Activated T-helper 2 cell treated with anti-CD3 and anti-CD28 coated beads, Interferon-gamma antibody, Interleukin-2, Interleukin-4, amounts not matched to agents 10 μg/mL and 5 μg/mL and 100 μg/mL, durations not matched to agents 14 hours and 24 hours and 36 hours (primary cell): Measurements from ENCODE around the gene RPS6KA1. TPM values are rescaled to one million over a fixed set of nuclear protein-coding genes. Genes with fewer than 3 reads are reported as not detected.
A peak's percentile ranks its signal among the peaks of the same experiment; 100 is the strongest.

Source experiments
- DNase-seq: peaks from one replicate; pipeline ENCODE4 v3.0.0; 2021; ENCODE audit warnings: low spot score
- H3K27ac Mint-ChIP-seq: one replicate; pipeline ENCODE4 v1.8.0; 2021; ENCODE audit warnings: mixed read lengths
- H3K27me3 Mint-ChIP-seq: one replicate; pipeline ENCODE4 v1.8.0; 2021; ENCODE audit warnings: low read depth, mixed read lengths
- H3K36me3 Mint-ChIP-seq: one replicate; pipeline ENCODE4 v1.8.0; 2021; ENCODE audit warnings: low read depth, mixed read lengths
- H3K4me1 Mint-ChIP-seq: one replicate; pipeline ENCODE4 v1.8.0; 2021; ENCODE audit warnings: low read depth, mixed read lengths
- H3K4me3 Mint-ChIP-seq: one replicate; pipeline ENCODE4 v1.8.0; 2021; ENCODE audit warnings: low read depth, mild to moderate bottlenecking, moderate library complexity, mixed read lengths
- H3K9me3 Mint-ChIP-seq: one replicate; pipeline ENCODE4 v1.8.0; 2021; ENCODE audit warnings: mixed read lengths
- intact Hi-C: fragments of 100-400 bp; cut with micrococcal nuclease; formaldehyde crosslinking; loops from one replicate; pipeline ENCODE4 v1.15.1; 2023
- total RNA-seq: library from RNA; stranded (reverse); gene quantifications from 2 replicates; pipeline ENCODE4 v1.2.3, GENCODE V29; 2022

The RPS6KA1 gene
- total RNA-seq, 1 donor from 2014 or later, result 190 TPM

GRCh38 chr1:26546819-26547218 lies 17.3 kb downstream of the RPS6KA1 start:
- Mint-ChIP-seq H3K4me1 (peaks cover 56% of the 10 kb centered on the region), H3K36me3 (peaks cover 62% of the 10 kb centered on the region), H3K9me3 (no peaks in the 10 kb centered on the region), H3K4me3 (peak overlapping the region; percentile 91), H3K27ac (peak overlapping the region; percentile 94), H3K27me3 (no peaks in the 10 kb centered on the region)
- intact Hi-C loops, result loop anchor here (10.0 kb wide), 1 partner anchor 262 kb away; the partner anchor contains the start of gene SH3BGRL3
- no peak for DNase-seq

GRCh38 chr1:26548841-26549240 lies 19.3 kb downstream of the RPS6KA1 start:
- intact Hi-C loops, result loop anchor here (10.0 kb wide), 1 partner anchor 264 kb away; the partner anchor contains the start of gene SH3BGRL3
- H3K36me3 Mint-ChIP-seq, result peaks cover 67% of the 10 kb centered on the region
- no peak for DNase-seq

GRCh38 chr1:26550946-26551345 lies 21.4 kb downstream of the RPS6KA1 start:
- Mint-ChIP-seq H3K27me3 (no peaks in the 10 kb centered on the region), H3K4me1 (peaks cover 35% of the 10 kb centered on the region), H3K27ac (no peak overlapping the region), H3K9me3 (no peaks in the 10 kb centered on the region), H3K4me3 (no peak overlapping the region), H3K36me3 (peaks cover 80% of the 10 kb centered on the region)
- no peak for DNase-seq
- intact Hi-C loops, result no loop called here

More at GRCh38 chr1:26548841-26549240, 19.3 kb downstream of the RPS6KA1 start:
- no peak overlapping the region for H3K27ac Mint-ChIP-seq
- no peak overlapping the region for H3K4me3 Mint-ChIP-seq
- H3K9me3 Mint-ChIP-seq, result no peaks in the 10 kb centered on the region
- no peaks in the 10 kb centered on the region for H3K27me3 Mint-ChIP-seq
- peaks cover 40% of the 10 kb centered on the region for H3K4me1 Mint-ChIP-seq

DNA sequence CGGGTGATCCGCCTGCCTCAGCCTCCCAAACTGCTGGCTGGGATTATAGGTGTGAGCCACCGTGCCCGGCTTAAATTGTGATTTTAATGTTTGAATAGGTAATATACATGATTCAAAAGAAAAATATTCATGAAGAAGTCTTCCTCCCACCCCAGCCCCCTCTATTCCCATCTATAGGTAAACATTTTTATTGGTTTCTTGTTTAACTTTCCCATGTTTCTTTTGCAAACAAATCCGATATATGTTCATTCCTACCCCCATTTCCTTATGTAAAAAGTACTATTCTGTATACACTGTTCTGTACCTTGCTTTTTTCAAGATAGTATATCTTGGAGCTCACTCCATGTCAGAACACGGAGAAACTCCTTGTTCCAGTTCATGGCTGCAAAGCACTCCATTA lies 23.2 kb downstream of the RPS6KA1 start:
- intact Hi-C loops, result no loop called here
- Mint-ChIP-seq H3K36me3 (peaks cover 78% of the 10 kb centered on the region), H3K27ac (no peak overlapping the region)

GRCh38 chr1:26553942-26554682 lies 24.6 kb downstream of the RPS6KA1 start:
- H3K27ac Mint-ChIP-seq, result no peak overlapping the region
- no peaks in the 10 kb centered on the region for H3K27me3 Mint-ChIP-seq
- H3K4me3 Mint-ChIP-seq, result no peak overlapping the region
- peaks cover 79% of the 10 kb centered on the region for H3K36me3 Mint-ChIP-seq
- H3K9me3 Mint-ChIP-seq, result no peaks in the 10 kb centered on the region
- intact Hi-C loops, result no loop called here
- H3K4me1 Mint-ChIP-seq, result peaks cover 18% of the 10 kb centered on the region
- no peak for DNase-seq

More for the DNA sequence above, 23.2 kb downstream of the RPS6KA1 start:
- peaks cover 28% of the 10 kb centered on the region for H3K4me1 Mint-ChIP-seq
- no peak for DNase-seq
- no peaks in the 10 kb centered on the region for H3K27me3 Mint-ChIP-seq
- no peak overlapping the region for H3K4me3 Mint-ChIP-seq
- no peaks in the 10 kb centered on the region for H3K9me3 Mint-ChIP-seq

GRCh38 chr1:26554781-26555180 lies 25.2 kb downstream of the RPS6KA1 start:
- no peak for DNase-seq
- Mint-ChIP-seq H3K36me3 (peaks cover 81% of the 10 kb centered on the region), H3K27ac (no peak overlapping the region), H3K4me1 (peaks cover 18% of the 10 kb centered on the region), H3K4me3 (no peak overlapping the region), H3K27me3 (no peaks in the 10 kb centered on the region), H3K9me3 (no peaks in the 10 kb centered on the region)
- intact Hi-C loops, result no loop called here

DNA sequence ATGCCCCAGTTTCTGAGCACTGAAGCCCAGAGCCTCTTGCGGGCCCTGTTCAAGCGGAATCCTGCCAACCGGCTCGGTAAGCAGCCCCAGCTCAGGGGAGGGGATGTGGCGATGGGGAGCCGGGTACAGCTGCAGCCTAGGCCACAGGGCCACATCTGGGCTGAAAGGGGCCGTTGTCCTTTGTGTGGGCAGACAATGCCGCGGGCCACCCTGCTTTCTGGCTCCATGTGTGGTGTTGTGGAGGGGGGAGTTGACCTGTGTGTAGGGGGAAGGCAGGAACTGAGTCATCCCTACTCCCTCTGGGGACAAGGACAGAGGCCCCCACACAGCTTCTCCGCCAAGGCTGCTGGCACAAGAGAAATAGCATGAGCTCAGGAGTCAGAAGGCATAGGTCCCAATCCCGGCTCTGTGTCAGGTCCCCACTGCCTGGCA lies 26.0 kb downstream of the RPS6KA1 start:
- Mint-ChIP-seq H3K36me3 (peaks cover 85% of the 10 kb centered on the region), H3K27me3 (no peaks in the 10 kb centered on the region), H3K27ac (no peak overlapping the region), H3K4me3 (no peak overlapping the region), H3K4me1 (peaks cover 18% of the 10 kb centered on the region), H3K9me3 (no peaks in the 10 kb centered on the region)
- intact Hi-C loops, result no loop called here
- no peak for DNase-seq

- intact Hi-C loops, result no loop called here
- H3K27me3 Mint-ChIP-seq, result no peaks in the 10 kb centered on the region
- H3K36me3 Mint-ChIP-seq, result peaks cover 87% of the 10 kb centered on the region
- no peaks in the 10 kb centered on the region for H3K9me3 Mint-ChIP-seq
- peak overlapping the region; percentile 40 for H3K27ac Mint-ChIP-seq
- H3K4me3 Mint-ChIP-seq, result no peak overlapping the region
- DNase-seq, result no peak
- H3K4me1 Mint-ChIP-seq, result peaks cover 18% of the 10 kb centered on the region
These were observed 26.6 kb downstream of the RPS6KA1 start for GRCh38 chr1:26556111-26556510.

- no peak overlapping the region for H3K4me3 Mint-ChIP-seq
- no peaks in the 10 kb centered on the region for H3K27me3 Mint-ChIP-seq
- H3K36me3 Mint-ChIP-seq, result peaks cover 86% of the 10 kb centered on the region
- peaks cover 18% of the 10 kb centered on the region for H3K4me1 Mint-ChIP-seq
- DNase-seq, result no peak
- intact Hi-C loops, result no loop called here
- H3K9me3 Mint-ChIP-seq, result no peaks in the 10 kb centered on the region
- peak overlapping the region; percentile 55 for H3K27ac Mint-ChIP-seq
These were observed 27.4 kb downstream of the RPS6KA1 start for GRCh38 chr1:26557008-26557407.

DNA sequence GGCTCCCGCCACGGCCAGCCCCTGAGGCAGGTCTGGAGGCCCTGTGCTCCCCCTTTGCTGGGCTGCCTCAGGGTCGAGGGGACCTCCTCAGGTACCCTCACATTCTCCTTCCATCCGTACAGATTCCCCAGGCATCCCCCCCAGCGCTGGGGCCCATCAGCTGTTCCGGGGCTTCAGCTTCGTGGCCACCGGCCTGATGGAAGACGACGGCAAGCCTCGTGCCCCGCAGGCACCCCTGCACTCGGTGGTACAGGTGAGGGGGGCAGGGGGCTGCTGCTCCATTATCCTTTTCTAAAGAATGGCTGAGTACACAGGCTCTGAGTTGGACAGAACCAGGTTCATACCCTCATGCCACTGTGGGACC lies 29.1 kb downstream of the RPS6KA1 start:
- intact Hi-C loops, result no loop called here
- Mint-ChIP-seq H3K9me3 (no peaks in the 10 kb centered on the region), H3K36me3 (peaks cover 86% of the 10 kb centered on the region), H3K27ac (no peak overlapping the region), H3K4me3 (no peak overlapping the region), H3K4me1 (peaks cover 18% of the 10 kb centered on the region), H3K27me3 (no peaks in the 10 kb centered on the region)
- no peak for DNase-seq

- H3K4me3 Mint-ChIP-seq, result no peak overlapping the region
- no peaks in the 10 kb centered on the region for H3K27me3 Mint-ChIP-seq
- no peak for DNase-seq
- peak overlapping the region; percentile 28 for H3K27ac Mint-ChIP-seq
- peaks cover 81% of the 10 kb centered on the region for H3K36me3 Mint-ChIP-seq
- intact Hi-C loops, result no loop called here
- H3K4me1 Mint-ChIP-seq, result peaks cover 16% of the 10 kb centered on the region
- H3K9me3 Mint-ChIP-seq, result no peaks in the 10 kb centered on the region
These were observed 30.8 kb downstream of the RPS6KA1 start for GRCh38 chr1:26560403-26560780.

GRCh38 chr1:26570287-26570686 lies 40.7 kb downstream of the RPS6KA1 start:
- no peak for DNase-seq
- Mint-ChIP-seq H3K9me3 (no peaks in the 10 kb centered on the region), H3K4me3 (no peak overlapping the region), H3K4me1 (peaks cover 16% of the 10 kb centered on the region), H3K36me3 (peaks cover 80% of the 10 kb centered on the region), H3K27me3 (no peaks in the 10 kb centered on the region), H3K27ac (peak overlapping the region; percentile 46)
- intact Hi-C loops, result no loop called here

GRCh38 chr1:26571381-26571780 lies 41.8 kb downstream of the RPS6KA1 start:
- H3K36me3 Mint-ChIP-seq, result peaks cover 81% of the 10 kb centered on the region
- intact Hi-C loops, result no loop called here

More at GRCh38 chr1:26571381-26571780, 41.8 kb downstream of the RPS6KA1 start:
- H3K4me1 Mint-ChIP-seq, result peaks cover 22% of the 10 kb centered on the region
- H3K27ac Mint-ChIP-seq, result no peak overlapping the region
- no peak for DNase-seq
- no peaks in the 10 kb centered on the region for H3K27me3 Mint-ChIP-seq
- no peaks in the 10 kb centered on the region for H3K9me3 Mint-ChIP-seq
- no peak overlapping the region for H3K4me3 Mint-ChIP-seq
